PFSK-1 (cell line): ENCODE results near the gene EGLN1.

ENCODE experiments used
- POLR2AphosphoS5 ChIP-seq: IDR thresholded peaks from 2 replicates; pipeline ENCODE4 v1.6.1; 2012; ENCODE audit warnings: low read depth, mild to moderate bottlenecking, control low read depth, low read length, moderate library complexity
- SIN3A ChIP-seq: IDR thresholded peaks from 2 replicates; pipeline ENCODE4 v1.6.1; 2012; ENCODE audit warnings: mild to moderate bottlenecking, low read length, moderate library complexity, borderline replicate concordance; ENCODE audit not compliant: insufficient read depth

DNA sequence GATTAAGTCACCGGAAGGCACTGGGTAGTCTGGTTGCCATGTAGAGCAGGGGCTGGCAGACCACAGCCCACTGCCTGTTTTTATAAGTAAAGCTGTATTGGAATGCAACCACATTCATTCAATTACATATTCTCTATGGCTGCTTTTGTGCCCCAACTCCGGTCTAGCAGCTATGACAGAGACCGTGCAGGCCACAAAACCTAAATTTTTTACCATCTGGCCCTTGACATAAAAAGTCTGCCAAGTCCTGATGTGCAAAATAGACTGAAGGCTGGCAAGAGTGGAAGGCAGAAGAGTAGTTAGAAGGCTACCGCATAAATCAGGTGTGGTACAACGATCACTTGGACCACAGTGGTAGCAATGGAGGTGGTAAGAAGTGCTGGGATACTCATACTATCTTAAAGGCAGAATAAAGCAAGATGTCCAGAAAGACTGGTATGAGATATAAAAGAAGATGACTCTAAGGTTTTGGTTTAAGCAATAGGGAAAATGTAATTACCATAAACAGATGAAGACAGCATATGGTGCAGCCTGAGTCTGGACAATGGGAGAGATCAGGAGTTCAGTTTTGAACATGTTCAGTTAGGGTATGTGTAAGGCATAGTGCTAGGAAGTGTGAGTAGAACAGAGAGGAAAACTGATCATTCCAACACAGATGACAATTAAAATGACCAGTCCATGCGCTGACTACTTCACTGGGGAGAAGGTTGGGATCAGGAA, 37.2 kb downstream of the EGLN1 start:
- TF ChIP-seq POLR2AphosphoS5 (no peak), SIN3A (no peak)
